Fibroblast of peridontal ligament (primary cell): Measurements from ENCODE around the gene LRPAP1.
"Not testable (repeated sequence)": the region's sequence is repeated elsewhere in the genome, so short reads cannot be mapped to it uniquely, and the experiment has no call there.

ENCODE experiments used
- DNase-seq: peaks from one replicate; pipeline ENCODE4 v3.0.0-alpha.2; 2010; ENCODE audit errors: extremely low read depth

LRPAP1 gene

DNA sequence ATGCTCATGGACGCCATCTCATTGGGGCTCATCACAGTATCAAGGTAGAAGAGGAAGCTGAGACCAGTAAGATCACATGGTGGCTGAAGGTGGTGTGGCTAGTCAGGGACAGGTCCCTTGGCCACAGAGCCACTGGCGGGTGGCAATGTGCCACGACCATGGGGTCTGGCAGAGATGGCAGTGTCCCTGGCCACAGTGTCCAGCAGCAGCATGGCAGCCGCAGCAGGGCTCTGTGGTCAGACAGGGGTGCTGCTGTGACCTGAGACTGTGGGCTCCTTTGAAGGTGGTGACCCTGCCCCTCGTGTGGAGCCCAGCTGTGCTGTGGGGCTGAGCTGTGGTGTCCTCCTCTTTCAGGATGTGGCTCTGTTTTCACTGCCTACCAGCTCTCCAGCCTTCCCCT, 71.3 kb downstream of the LRPAP1 start:
- DNase-seq, result no peak

DNA sequence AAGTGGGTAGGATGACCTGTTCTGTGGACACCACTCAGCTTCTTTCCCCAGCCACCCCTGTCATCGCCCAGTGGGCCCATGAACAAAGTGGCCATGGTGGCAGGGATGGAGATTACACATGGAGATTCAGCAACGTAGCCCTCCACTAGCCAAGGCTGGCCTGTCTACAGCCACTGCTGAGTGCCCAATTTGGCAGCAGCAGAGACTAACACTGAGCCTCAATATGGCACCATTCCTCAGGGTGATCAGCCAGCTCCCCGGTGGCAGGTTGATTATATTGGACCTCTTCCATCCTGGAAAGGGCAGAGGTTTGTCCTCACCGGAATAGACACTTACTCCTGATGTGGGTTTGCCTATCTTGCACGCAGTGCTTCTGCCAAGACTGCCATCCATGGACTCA, 73.1 kb downstream of the LRPAP1 start:
- DNase-seq, result not testable (repeated sequence)

DNA sequence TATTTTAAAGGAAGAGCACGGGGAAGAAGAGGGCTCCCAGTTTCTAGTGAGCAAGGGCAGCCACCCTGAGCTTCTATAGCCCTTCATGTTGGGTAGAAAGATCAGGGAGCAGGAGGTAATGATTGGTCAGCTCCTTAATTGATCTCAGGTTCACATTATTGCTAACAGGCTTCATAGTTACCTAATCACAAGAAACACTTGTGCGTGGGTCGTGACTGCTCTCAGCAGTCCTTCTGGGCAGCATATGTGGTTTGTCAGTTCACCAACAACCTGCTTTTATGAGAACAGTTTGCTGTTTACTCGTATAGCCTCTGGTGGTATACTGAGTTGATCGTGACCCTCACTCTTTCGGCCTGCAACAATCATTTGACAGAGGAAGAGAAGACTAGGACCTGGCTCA, 73.9 kb downstream of the LRPAP1 start:
- DNase-seq, result no peak

DNA sequence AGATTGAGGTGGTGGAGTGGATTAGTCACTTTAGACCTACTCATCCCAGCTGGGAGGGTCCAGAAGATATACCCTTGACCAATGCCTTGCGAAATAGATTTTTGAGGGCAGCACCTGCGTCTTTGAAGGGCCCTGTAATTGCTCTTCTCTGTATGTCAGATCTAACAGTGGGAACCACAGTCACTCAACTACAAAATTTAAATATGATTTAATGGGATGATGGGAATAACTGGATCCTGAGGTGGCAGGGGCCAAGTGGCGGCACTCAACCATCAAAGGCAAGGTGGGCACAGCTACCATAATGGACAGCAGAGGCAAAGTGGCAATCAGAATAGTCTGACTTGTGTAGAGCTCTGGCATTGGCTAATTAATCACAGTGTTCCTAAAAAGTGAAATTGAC, 76.6 kb downstream of the LRPAP1 start:
- not testable (repeated sequence) for DNase-seq
